NB4 (cell line): Measurements from ENCODE around the gene DLGAP4.

Experiments
- DNase-seq: peaks from one replicate; pipeline ENCODE4 v3.0.0; 2010; ENCODE audit warnings: low read depth
- H3K4me3 ChIP-seq: one replicate; pipeline ENCODE4 v1.5.1; 2011; ENCODE audit warnings: mild to moderate bottlenecking, low read depth, low read length, moderate library complexity
- CTCF ChIP-seq: IDR thresholded peaks from one replicate; pipeline ENCODE4 v1.5.1; 2012; ENCODE audit warnings: low read depth, low read length
- MAX ChIP-seq: IDR thresholded peaks from 2 replicates; pipeline ENCODE4 v1.6.1; 2011; ENCODE audit warnings: low read depth, low read length
- MYC ChIP-seq: IDR thresholded peaks from 2 replicates; pipeline ENCODE4 v1.6.1; 2011; ENCODE audit warnings: low read depth, low read length
- POLR2A ChIP-seq: IDR thresholded peaks from 2 replicates; pipeline ENCODE4 v1.6.1; 2011; ENCODE audit warnings: mild to moderate bottlenecking; ENCODE audit not compliant: insufficient read length; ENCODE audit errors: extremely low read depth

Gene DLGAP4

GRCh38 chr20:36361406-36361805 lies 55.3 kb downstream of the DLGAP4 start:
- no peak for DNase-seq
- H3K4me3 ChIP-seq, result no peak overlapping the region
- TF ChIP-seq CTCF (no peak), MYC (no peak), MAX (no peak), POLR2A (no peak)

GRCh38 chr20:36362261-36362660 lies 56.1 kb downstream of the DLGAP4 start:
- no peak for DNase-seq
- no peak overlapping the region for H3K4me3 ChIP-seq
- TF ChIP-seq MYC (no peak), MAX (no peak), POLR2A (no peak), CTCF (no peak)

GRCh38 chr20:36362978-36363713 lies 57.0 kb downstream of the DLGAP4 start:
- DNase-seq, result no peak
- no peak overlapping the region for H3K4me3 ChIP-seq
- TF ChIP-seq MAX (peak; percentile 46; the same call in 1 of the 2 replicates), MYC (no peak)

GRCh38 chr20:36364506-36364905 lies 58.4 kb downstream of the DLGAP4 start:
- DNase-seq, result no peak
- TF ChIP-seq MAX (no peak), MYC (no peak)
- no peak overlapping the region for H3K4me3 ChIP-seq

- no peak for TF ChIP-seq POLR2A
- TF ChIP-seq CTCF, result no peak
- TF ChIP-seq MYC, result no peak
- TF ChIP-seq MAX, result no peak
- DNase-seq, result no peak
- H3K4me3 ChIP-seq, result no peak overlapping the region
These were observed 60.7 kb downstream of the DLGAP4 start for GRCh38 chr20:36366623-36367369.

GRCh38 chr20:36367370-36367745 lies 61.2 kb downstream of the DLGAP4 start:
- no peak for TF ChIP-seq CTCF
- no peak for TF ChIP-seq POLR2A
- TF ChIP-seq MAX, result no peak
- no peak for TF ChIP-seq MYC
- no peak for DNase-seq
- H3K4me3 ChIP-seq, result no peak overlapping the region
